Measurements from ENCODE around the gene CAND1. TPM values are rescaled to one million over a fixed set of nuclear protein-coding genes. Genes with fewer than 3 reads are reported as not detected.

Gene CAND1
- total and polyA plus RNA-seq, 9 of the 15 experiments (the other 6 are each of a cell fraction or from before 2014, with no cell fraction given), result 24.0 to 167 (median 77.5) TPM

- BruUV-seq (replicated peaks), result no TSS peak
- POLR2A ChIA-PET, result no interaction called here
These were observed 93.4 kb downstream of the CAND1 start for GRCh38 chr12:67362526-67362925.

More at GRCh38 chr12:67362526-67362925, 93.4 kb downstream of the CAND1 start:
- Histone ChIP-seq H3K4me3 (no peak overlapping the region), H3K4me2 (ENCODE audit: insufficient read depth, low read length) (no peak overlapping the region), H3K9ac (ENCODE audit: insufficient read depth in 1 of 2, low read depth in 2 of 2, low read length in 2 of 2) (no peak overlapping the region), H3K27me3 (ENCODE audit: control insufficient read depth in 2 of 2, insufficient read depth in 2 of 2, low read length in 2 of 2) (no peaks in the 10 kb centered on the region), H2AFZ (ENCODE audit: low read depth, low read length) (no peak overlapping the region), H3K9me3 (replicated peaks; ENCODE audit: control insufficient read depth, insufficient read depth, low read depth, low read length) (no peaks in the 10 kb centered on the region), H4K20me1 (replicated peaks; ENCODE audit: control insufficient read depth, insufficient read depth, low read length) (no peaks in the 10 kb centered on the region), H3K9me1 (ENCODE audit: control insufficient read depth, insufficient read depth, low read length) (no peaks in the 10 kb centered on the region), H3K27ac (ENCODE audit: extremely low read depth, low read depth, low read length) (no peak overlapping the region), H3K36me3 (ENCODE audit: control insufficient read depth, insufficient read depth, low read length) (no peaks in the 10 kb centered on the region), H3K4me1 (replicated peaks in 1 of 2; ENCODE audit: control insufficient read depth in 2 of 2, insufficient read depth in 2 of 2, low read length in 2 of 2) (no peaks in the 10 kb centered on the region), H3K79me2 (ENCODE audit: control insufficient read depth, insufficient read depth, low read length) (no peaks in the 10 kb centered on the region)
- TF ChIP-seq ASH1L (IDR thresholded peaks at IDR 0.05; ENCODE audit: borderline replicate concordance, low read depth, partially characterized antibody) (peak; percentile 55), NFYB (IDR thresholded peaks at IDR 0.05; ENCODE audit: extremely low read depth, insufficient read length) (peak; percentile 70), CREM (IDR thresholded peaks at IDR 0.05; ENCODE audit: low read depth) (no peak), RBM25 (IDR thresholded peaks at IDR 0.05; ENCODE audit: low read depth, low read length, severe bottlenecking) (peak; percentile 49), FOS (IDR thresholded peaks at IDR 0.05; ENCODE audit: extremely low read depth, insufficient read length) (peak; percentile 69)
- TF ChIP-seq, protein P1, sequence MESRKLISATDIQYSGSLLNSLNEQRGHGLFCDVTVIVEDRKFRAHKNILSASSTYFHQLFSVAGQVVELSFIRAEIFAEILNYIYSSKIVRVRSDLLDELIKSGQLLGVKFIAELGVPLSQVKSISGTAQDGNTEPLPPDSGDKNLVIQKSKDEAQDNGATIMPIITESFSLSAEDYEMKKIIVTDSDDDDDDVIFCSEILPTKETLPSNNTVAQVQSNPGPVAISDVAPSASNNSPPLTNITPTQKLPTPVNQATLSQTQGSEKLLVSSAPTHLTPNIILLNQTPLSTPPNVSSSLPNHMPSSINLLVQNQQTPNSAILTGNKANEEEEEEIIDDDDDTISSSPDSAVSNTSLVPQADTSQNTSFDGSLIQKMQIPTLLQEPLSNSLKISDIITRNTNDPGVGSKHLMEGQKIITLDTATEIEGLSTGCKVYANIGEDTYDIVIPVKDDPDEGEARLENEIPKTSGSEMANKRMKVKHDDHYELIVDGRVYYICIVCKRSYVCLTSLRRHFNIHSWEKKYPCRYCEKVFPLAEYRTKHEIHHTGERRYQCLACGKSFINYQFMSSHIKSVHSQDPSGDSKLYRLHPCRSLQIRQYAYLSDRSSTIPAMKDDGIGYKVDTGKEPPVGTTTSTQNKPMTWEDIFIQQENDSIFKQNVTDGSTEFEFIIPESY (CRISPR knock-in tag; IDR thresholded peaks at IDR 0.05), result no peak
- TF ChIP-seq, protein P2, sequence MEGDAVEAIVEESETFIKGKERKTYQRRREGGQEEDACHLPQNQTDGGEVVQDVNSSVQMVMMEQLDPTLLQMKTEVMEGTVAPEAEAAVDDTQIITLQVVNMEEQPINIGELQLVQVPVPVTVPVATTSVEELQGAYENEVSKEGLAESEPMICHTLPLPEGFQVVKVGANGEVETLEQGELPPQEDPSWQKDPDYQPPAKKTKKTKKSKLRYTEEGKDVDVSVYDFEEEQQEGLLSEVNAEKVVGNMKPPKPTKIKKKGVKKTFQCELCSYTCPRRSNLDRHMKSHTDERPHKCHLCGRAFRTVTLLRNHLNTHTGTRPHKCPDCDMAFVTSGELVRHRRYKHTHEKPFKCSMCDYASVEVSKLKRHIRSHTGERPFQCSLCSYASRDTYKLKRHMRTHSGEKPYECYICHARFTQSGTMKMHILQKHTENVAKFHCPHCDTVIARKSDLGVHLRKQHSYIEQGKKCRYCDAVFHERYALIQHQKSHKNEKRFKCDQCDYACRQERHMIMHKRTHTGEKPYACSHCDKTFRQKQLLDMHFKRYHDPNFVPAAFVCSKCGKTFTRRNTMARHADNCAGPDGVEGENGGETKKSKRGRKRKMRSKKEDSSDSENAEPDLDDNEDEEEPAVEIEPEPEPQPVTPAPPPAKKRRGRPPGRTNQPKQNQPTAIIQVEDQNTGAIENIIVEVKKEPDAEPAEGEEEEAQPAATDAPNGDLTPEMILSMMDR (IDR thresholded peaks at IDR 0.05 in 2 of 3, conservative IDR thresholded peaks at IDR 0.05 in 1 of 3; ENCODE audit: insufficient read depth in 2 of 3, low read depth in 1 of 3, low read length in 3 of 3), result peak in 1 of 3 experiments; percentile 18; a peak in 2 of 6 replicates
- intact Hi-C loops (cut with micrococcal nuclease) (no loop called here), in situ Hi-C loops (cut with MboI) (no loop called here)
- ATAC-seq (peak; percentile 77), FAIRE-seq (peak; percentile 74), DNase-seq (ENCODE audit: extremely low read depth in 1 of 4, low spot score in 3 of 4) (peak; percentile 11 to 47 (median 42))
- 3% methylated on average over 6 of the region's 6 CpGs for WGBS (ENCODE audit: insufficient coverage, low coverage, missing lambda C conversion rate)
- CTCF ChIA-PET (ENCODE audit: low intra/inter-chr PET ratio), result no interaction called here

Data from K562 (cell line).